ENCODE data around the gene RNASE9.

DNA sequence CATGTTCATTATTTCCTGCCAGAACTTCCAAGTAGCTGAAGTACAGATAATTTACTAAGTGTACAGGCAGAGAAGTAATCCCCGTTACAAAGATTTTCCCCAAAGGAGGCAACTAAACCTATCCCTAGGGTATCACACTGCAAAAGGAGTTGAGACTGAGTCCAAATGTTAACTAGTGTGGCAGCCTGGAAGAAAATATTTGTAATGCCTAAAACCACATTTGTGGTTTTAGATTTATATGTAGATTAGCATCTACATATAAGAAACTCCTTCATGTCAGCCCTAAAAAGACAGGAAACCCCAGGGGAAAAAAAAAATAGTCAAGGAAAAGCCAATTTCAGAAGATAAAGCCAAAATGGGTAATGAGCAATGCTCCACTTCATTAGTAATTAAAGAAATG lies 31.7 kb upstream of the RNASE9 start:
- TF ChIP-seq, protein P1, sequence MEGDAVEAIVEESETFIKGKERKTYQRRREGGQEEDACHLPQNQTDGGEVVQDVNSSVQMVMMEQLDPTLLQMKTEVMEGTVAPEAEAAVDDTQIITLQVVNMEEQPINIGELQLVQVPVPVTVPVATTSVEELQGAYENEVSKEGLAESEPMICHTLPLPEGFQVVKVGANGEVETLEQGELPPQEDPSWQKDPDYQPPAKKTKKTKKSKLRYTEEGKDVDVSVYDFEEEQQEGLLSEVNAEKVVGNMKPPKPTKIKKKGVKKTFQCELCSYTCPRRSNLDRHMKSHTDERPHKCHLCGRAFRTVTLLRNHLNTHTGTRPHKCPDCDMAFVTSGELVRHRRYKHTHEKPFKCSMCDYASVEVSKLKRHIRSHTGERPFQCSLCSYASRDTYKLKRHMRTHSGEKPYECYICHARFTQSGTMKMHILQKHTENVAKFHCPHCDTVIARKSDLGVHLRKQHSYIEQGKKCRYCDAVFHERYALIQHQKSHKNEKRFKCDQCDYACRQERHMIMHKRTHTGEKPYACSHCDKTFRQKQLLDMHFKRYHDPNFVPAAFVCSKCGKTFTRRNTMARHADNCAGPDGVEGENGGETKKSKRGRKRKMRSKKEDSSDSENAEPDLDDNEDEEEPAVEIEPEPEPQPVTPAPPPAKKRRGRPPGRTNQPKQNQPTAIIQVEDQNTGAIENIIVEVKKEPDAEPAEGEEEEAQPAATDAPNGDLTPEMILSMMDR (conservative IDR thresholded peaks at IDR 0.05; ENCODE audit: low read length): no peak
- no peak for TF ChIP-seq EZH2phosphoT487 (IDR thresholded peaks at IDR 0.05; ENCODE audit: borderline replicate concordance)

Measured in Loucy (cell line).